Fibroblast of peridontal ligament (primary cell): ENCODE results near the gene TEX12.
"Not testable (repeated sequence)": the region's sequence is repeated elsewhere in the genome, so short reads cannot be mapped to it uniquely, and the experiment has no call there.

Experiments used
- DNase-seq: peaks from one replicate; pipeline ENCODE4 v3.0.0-alpha.2; 2010; ENCODE audit errors: extremely low read depth

TEX12 gene

DNA sequence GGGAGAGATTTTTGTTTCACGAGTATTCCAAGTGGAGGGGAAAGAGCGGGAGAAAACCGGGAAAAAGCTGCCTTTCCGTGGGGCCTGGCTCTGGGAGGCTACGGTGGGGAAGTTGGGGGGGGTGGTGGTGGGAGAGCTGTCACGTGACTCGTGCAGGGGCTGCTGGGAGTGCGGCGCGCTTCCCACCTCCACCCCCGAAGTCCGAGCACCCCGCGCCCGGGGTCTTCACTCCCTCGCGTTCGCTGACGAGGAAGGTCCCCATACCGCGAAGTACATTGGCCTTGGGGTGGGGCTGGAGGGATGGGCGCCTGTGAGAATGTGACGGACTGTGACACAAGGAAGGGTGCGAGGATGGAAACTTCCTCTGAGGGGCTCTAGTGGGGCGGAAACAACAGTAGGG, at the start of gene TEX12:
Gene TEX12, plus strand, starts transcription at position 228 of the 400 bp plus-strand sequence. CDS start 1,897 bp downstream, outside the sequence.
- no peak for DNase-seq

DNA sequence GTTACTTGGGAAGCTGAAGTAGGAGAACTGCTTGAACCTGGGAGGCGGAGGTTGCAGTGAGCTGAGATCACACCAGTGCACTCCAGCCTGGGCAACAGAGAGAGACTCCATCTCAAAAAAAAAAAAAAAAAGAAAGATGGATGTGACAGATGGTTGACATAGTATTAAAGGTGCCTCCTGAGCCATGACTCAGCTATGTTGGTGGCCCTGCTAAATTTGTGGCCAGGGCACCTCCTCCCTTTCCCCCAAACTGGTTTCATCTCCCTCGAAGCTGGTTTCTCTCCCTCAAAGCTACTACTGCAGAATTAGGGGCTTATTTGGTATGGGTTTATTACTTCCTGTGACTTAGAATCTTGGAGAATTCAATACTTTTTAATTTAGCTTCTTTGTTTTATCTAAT, 49.0 kb upstream of the TEX12 start:
- DNase-seq = no peak

DNA sequence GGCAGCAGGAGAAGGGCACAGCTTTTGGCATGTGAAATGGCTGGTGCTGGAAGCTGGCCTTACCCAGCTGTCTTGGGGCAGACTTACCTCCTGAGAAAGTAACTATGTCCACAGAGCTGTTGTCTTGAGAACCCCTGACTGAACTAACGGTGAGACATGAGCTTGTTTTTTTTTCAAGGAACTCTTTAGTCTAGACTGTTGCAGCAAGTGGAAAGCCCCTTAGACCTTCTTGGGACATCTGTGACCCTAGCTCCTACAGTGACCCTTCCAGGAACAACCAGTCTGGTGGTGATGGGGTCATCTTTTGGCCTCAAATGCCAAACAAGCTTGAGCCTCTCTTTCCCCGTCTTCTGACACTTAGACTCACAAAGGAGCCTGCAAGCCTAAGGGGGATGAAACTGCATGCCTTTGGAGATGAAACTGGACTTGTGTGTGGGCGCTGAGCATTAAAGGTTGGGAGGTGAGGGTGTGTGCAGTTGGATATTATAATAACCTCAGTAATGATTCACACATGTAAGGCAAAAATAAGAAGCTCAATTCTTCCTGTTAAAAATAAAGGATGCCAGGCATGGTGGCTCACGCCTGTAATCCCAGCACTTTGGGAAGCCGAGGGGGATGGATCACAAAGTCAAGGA, 45.1 kb upstream of the TEX12 start:
- no peak for DNase-seq

DNA sequence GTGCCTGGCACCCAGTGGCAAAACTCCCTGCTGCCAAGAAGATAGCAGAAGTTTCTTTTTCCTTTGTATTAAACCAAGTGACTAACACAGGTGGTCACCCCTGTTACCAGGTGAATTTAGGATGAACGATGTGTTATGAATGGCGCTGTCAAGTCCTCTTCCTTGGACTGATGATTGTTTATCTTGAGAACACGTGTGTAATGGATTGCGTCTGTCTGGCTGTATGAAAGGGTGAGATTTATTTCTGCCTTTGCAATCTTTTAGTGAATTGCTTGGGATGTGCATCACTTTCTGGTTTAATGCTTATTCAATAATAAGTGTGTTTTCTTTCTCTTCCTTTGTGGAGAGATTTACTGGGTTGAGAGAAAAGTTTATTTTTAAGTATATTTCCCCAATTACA, 44.0 kb upstream of the TEX12 start:
- no peak for DNase-seq

DNA sequence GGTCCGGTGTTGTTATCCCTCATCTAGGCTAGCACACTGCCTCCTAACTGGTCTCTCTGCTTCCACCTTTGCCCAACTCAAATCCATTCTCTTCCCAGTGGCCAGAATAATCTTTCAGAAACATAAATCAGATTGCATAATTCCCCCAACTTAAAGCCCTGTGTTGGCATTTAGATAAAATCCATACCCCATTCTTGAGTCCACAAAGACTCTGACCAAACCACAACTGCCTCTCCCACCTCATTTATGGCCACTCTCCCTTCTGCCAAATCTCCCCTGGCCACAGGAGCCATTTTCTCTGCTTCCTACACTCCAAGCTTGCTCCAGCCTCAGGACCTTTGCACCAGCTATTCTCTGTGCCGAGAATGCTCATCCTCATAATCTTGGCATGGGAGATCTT, 40.1 kb upstream of the TEX12 start:
- no peak for DNase-seq

- peak; percentile 49 for DNase-seq
Measured at GRCh38 chr11:112128483-112129121, 38.6 kb upstream of the TEX12 start.

GRCh38 chr11:112129656-112130055, 37.5 kb upstream of the TEX12 start:
- DNase-seq = no peak

- DNase-seq = no peak
Measured at GRCh38 chr11:112132737-112133136, 34.4 kb upstream of the TEX12 start.

- DNase-seq = no peak
Measured at GRCh38 chr11:112134473-112134872, 32.7 kb upstream of the TEX12 start.

GRCh38 chr11:112143597-112143996, 23.6 kb upstream of the TEX12 start:
- DNase-seq = no peak

DNA sequence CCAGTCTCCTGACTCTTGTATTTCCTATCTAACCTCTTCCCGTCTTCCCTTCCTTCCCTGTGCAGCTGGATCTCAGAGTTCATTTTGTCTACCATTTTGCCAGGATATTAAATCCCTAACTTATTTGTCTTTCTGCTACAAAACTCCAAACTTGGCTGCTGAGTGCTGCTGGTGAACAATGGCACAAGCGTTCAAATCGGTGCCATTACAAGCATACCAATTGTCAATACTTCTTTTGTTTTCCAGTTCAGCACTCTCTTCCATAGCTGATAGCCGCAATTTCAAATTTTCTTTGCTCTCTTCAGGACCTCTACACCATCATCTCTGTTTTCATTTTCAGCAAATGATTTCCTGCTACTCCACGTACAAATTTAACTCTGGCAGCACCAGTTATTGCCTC, 16.7 kb upstream of the TEX12 start:
- no peak for DNase-seq

DNA sequence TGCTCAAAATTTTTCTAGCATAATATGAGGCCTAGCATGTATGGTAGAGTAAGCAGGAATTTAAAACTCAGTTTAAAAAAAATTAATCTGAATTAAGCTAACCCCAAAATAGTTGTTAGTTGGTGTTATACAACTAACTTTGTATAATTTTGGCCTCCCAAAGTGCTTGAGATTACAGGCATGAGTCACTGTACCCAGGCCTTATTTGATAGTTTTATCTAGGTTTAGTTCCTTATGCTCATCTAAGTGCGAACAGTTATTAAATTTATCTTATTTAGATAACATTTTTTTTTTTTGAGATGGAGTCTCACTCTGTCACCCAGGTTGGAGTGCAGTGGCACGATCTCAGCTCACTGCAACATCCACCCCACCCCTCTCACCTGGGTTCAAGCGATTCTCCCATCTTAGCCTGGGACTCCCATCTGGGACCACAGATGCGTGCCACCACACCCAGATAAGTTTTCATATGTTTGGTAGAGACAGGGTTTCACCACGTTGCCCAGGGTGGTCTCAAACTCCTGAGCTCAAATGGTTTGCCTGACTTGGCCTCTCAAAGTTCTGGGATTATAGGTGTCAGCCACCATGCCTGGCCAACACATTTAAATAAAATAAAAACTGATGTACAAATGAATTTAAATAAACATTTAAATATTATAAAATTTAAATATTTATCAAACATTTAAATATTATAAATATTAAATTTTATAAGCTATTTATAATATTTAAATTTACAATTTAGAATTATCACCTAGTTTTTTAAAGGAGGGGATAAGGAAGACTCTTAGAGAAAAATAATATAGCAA, 10.8 kb upstream of the TEX12 start:
- no peak for DNase-seq

DNA sequence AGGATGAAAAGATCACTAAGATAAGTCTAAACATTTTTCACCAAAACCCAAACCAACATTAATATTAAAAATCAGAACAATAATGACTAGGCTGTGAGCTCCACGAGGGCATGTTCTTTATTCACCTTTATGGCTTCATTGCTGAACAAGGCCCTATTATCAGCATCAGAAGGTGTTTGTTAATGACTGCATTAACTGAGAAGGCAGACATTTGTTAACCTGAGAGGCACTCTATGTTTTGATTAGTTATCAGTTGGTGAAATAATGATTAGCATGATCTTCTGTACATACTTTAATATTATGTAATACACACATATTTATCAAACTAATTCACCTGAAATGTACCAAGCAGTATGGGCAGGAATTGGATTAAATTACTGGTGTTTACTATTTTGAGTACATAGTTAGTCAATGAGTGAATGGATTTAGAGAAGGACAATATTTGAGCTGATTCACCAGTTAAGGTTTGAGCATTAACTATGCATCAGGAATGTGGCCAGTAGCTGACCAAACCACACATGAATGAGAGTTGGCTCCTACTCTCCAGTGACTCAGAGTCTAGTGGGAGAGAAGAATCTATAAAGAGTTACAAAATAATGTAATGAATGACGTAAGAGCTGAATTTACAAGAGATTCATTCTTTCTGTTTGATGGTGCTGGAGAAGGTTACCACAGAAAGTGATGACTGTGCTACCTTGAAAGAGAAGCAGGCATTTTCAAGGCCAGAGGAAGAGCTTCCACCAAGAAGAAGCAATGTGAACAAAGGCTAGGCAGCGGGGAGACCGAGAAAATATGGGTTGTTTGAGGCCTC, 10.0 kb upstream of the TEX12 start:
- peak; percentile 99 for DNase-seq

GRCh38 chr11:112159098-112160065, 7.8 kb upstream of the TEX12 start:
- DNase-seq = no peak

GRCh38 chr11:112160091-112160848, 6.9 kb upstream of the TEX12 start:
- no peak for DNase-seq

- DNase-seq = peak; percentile 18
Measured at GRCh38 chr11:112161012-112161411, 6.2 kb upstream of the TEX12 start.

DNA sequence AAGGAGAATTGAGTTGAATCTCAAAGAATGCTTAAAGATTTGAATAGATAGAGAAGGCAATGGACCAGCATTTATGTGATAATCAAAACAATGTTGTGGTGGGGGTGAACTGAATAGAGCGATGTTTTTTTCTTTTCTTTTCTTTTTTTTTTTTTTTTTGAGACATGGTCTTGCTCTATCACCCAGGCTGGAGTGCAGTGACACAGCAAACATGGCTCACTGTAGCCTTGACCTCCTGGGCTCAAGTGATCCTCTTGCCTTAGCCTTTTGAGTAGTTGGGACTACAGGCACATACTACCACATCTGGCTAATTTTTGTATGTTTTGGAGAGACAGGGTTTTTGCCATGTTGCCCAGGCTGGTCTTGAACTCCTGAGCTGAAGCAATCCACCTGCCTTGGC, 5.0 kb upstream of the TEX12 start:
- DNase-seq = not testable (repeated sequence)

DNA sequence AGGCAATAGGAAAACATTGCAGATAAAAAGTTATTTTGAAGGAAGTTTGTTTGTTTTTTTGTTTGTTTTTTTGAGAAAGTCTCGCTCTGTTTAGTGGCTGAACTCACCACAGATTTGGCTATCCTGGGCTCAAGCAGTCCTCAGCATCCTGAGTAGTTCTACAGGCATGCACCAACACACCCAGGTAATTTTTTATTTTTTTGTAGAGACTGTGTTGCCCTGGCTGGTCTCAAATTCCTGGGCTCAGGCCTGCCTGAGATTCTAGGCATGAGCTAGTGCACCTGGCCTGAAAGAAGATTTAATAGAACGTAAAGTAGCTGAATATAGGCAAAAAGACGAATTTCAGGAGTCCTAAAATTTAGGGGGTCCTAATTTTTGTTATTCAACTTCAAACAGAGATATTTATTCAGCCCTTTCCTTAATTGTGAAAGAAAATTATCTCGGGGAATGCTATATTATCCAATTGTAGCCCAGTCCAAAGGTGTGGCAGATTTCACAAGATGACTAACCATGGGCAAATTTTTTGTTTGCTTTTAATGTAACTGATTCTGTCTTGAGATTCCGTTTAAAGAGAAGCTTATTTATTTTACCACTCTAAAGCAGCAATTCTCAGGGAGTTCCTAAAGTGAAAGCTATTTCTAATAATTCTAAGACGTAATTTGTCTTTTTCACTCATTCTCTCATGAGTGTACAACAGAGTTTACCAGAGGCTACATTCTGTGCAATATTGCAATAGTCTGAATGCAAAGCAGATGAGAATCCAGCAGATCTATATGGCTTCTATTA, 4.2 kb upstream of the TEX12 start:
- DNase-seq = peak; percentile 36
